ENCODE data around the gene FRYL.

GRCh38 chr4:48654015-48654664 lies 125.9 kb downstream of the FRYL start:
- TF ChIP-seq CTCF (IDR thresholded peaks at IDR 0.05) (no peak), POLR2A (IDR thresholded peaks at IDR 0.05) (no peak)

All from lower leg skin (tissue), 3 donors.